ENCODE results near the gene CATSPERZ.

- TF ChIP-seq, protein P1, sequence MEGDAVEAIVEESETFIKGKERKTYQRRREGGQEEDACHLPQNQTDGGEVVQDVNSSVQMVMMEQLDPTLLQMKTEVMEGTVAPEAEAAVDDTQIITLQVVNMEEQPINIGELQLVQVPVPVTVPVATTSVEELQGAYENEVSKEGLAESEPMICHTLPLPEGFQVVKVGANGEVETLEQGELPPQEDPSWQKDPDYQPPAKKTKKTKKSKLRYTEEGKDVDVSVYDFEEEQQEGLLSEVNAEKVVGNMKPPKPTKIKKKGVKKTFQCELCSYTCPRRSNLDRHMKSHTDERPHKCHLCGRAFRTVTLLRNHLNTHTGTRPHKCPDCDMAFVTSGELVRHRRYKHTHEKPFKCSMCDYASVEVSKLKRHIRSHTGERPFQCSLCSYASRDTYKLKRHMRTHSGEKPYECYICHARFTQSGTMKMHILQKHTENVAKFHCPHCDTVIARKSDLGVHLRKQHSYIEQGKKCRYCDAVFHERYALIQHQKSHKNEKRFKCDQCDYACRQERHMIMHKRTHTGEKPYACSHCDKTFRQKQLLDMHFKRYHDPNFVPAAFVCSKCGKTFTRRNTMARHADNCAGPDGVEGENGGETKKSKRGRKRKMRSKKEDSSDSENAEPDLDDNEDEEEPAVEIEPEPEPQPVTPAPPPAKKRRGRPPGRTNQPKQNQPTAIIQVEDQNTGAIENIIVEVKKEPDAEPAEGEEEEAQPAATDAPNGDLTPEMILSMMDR (IDR thresholded peaks at IDR 0.05; ENCODE audit: low read depth, low read length) = no peak
- TF ChIP-seq POLR2A (IDR thresholded peaks at IDR 0.05; ENCODE audit: extremely low read depth, insufficient read length) = no peak
- peak; percentile 64 for TF ChIP-seq MYC (IDR thresholded peaks at IDR 0.05; ENCODE audit: low read depth, low read length)
- TF ChIP-seq MAX (IDR thresholded peaks at IDR 0.05; ENCODE audit: low read depth, low read length) = peak; percentile 77
These were observed 18.9 kb downstream of the CATSPERZ start for GRCh38 chr11:64318766-64319761.
